ENCODE data around the gene TGM6.

DNA sequence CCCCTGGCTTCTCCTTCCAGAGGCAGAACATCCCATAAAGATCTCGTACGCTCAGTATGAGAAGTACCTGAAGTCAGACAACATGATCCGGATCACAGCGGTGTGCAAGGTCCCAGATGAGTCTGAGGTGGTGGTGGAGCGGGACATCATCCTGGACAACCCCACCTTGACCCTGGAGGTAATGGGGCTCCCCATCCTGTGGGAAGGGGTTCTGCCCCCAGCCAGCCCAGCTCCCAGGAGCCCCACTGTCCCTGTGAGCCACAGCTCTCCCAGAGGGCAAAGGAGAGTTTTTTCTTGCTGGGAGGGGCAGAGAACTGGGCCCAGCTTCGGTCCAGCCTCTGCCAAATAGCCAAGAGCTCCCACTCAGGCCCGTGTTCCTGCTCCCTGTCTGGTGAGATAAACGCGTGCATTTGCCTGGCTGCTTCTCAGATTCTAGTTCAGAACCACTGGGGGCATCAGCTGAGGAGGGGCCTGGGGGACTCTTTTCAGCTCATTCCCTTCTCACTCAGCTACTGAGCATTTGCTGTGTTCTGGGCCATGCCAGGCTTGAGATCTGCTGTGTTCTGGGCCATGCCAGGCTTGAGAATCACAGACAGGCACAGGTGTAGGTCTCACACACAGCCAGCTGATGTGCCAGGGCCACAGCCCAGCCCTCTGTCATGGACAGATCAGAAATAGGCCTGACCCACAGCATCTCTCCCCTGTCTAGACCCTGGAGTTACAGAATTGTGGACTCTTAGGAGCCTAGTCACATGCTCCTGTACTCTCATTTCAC lies 45.4 kb upstream of the TGM6 start:
- TF ChIP-seq, protein P1, sequence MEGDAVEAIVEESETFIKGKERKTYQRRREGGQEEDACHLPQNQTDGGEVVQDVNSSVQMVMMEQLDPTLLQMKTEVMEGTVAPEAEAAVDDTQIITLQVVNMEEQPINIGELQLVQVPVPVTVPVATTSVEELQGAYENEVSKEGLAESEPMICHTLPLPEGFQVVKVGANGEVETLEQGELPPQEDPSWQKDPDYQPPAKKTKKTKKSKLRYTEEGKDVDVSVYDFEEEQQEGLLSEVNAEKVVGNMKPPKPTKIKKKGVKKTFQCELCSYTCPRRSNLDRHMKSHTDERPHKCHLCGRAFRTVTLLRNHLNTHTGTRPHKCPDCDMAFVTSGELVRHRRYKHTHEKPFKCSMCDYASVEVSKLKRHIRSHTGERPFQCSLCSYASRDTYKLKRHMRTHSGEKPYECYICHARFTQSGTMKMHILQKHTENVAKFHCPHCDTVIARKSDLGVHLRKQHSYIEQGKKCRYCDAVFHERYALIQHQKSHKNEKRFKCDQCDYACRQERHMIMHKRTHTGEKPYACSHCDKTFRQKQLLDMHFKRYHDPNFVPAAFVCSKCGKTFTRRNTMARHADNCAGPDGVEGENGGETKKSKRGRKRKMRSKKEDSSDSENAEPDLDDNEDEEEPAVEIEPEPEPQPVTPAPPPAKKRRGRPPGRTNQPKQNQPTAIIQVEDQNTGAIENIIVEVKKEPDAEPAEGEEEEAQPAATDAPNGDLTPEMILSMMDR (conservative IDR thresholded peaks at IDR 0.05; ENCODE audit: low read length) = no peak
- TF ChIP-seq EZH2phosphoT487 (IDR thresholded peaks at IDR 0.05; ENCODE audit: borderline replicate concordance) = no peak

All from Loucy (cell line).